Kidney (tissue), 14 donors: ENCODE data around the gene NPB. TPM values are rescaled to one million over a fixed set of nuclear protein-coding genes. Genes with fewer than 3 reads are reported as not detected.

ENCODE experiments used
- DNase-seq, 5 donors: peaks; one replicate each; pipeline ENCODE4 v3.0.0-alpha.2; 2013 to 2020
- FAIRE-seq: peaks from 2 replicates; lab custom pipeline; 2012; peaks lifted over from hg19 to GRCh38; lab: Jason Lieb, UNC
- H3K27ac ChIP-seq, 2 donors: one replicate each; pipeline ENCODE4 v1.7.0; 2013; ENCODE audit warnings: low read depth in 2 of 2, low read length in 2 of 2, inconsistent platforms in 1 of 2
- H3K27me3 ChIP-seq: one replicate; pipeline ENCODE4 v1.7.1; 2013; ENCODE audit warnings: low read length, inconsistent platforms; ENCODE audit not compliant: control insufficient read depth, insufficient read depth
- H3K36me3 ChIP-seq, 3 donors: one replicate each; pipeline versions ENCODE4 v1.7.0 to v1.7.1; 2013; ENCODE audit warnings: low read length in 3 of 3, control low read depth in 1 of 3, inconsistent platforms in 1 of 3; ENCODE audit not compliant: insufficient read depth in 3 of 3, control insufficient read depth in 2 of 3
- H3K4me1 ChIP-seq, 3 donors: one replicate each; pipeline versions ENCODE4 v1.7.0 to v1.7.1; 2013; ENCODE audit warnings: low read length in 3 of 3, inconsistent platforms in 1 of 3, low read depth in 1 of 3; ENCODE audit not compliant: control insufficient read depth in 2 of 3, insufficient read depth in 2 of 3
- H3K4me3 ChIP-seq, 3 donors: one replicate each; pipeline versions ENCODE4 v1.7.0 to v1.8.1; 2013; ENCODE audit warnings: low read length in 3 of 3, control low read depth in 1 of 3, inconsistent platforms in 1 of 3
- H3K9ac ChIP-seq, 3 donors: one replicate each; pipeline versions ENCODE4 v1.7.0 to v1.7.1; 2013; ENCODE audit warnings: low read length in 3 of 3, control low read depth in 1 of 3, inconsistent platforms in 1 of 3
- H3K9me3 ChIP-seq, 3 donors: one replicate each; pipeline versions ENCODE4 v1.7.0 to v1.7.1; 2013; ENCODE audit warnings: low read length in 3 of 3, control low read depth in 1 of 3, inconsistent platforms in 1 of 3; ENCODE audit not compliant: control insufficient read depth in 2 of 3, insufficient read depth in 1 of 3
- intact Hi-C: fragments of 100-400 bp; cut with DNase I; formaldehyde crosslinking; loops from one replicate; pipeline ENCODE4 v1.11.1; 2022
- polyA plus RNA-seq: library from polyadenylated mRNA; stranded (reverse); fragments of 350-450 nt; fragmentation: Illumina TruSeq; extraction: RNeasy Lipid Tissue Mini Kit (QIAGEN cat#74804); gene quantifications from one replicate; pipeline ENCODE4 v1.2.3, GENCODE V29; 2014; ENCODE audit warnings: low read depth, low replicate concordance; ENCODE audit not compliant: insufficient read depth
- total RNA-seq: library from RNA; stranded (reverse); fragmentation: NEBNext Ultra II Directional; extraction: Animal tissue kit (Norgen Biotek cat#: 25700); gene quantifications from one replicate; pipeline ENCODE4 v1.2.1, GENCODE V29; 2021
- TF ChIP-seq, protein P1 (sequence below): IDR thresholded peaks from 3 replicates; pipeline ENCODE4 v1.5.1; 2012; ENCODE audit warnings: mild to moderate bottlenecking, moderate library complexity, borderline replicate concordance; ENCODE audit not compliant: insufficient read depth; ENCODE audit errors: extremely low read depth
- donor health status: control.
- donor health status: control.
- donor health status: control.
- donor health status: control.
- donor health status: control.
- donor health status: DM: yes; HTN: yes; CAD: no.
- donor health status: Normal renal cell carcinoma (clear cell type).

NPB gene
- total and polyA plus RNA-seq, 2 donors from 2014 or later, result 0.66 to 1.4 TPM

DNA sequence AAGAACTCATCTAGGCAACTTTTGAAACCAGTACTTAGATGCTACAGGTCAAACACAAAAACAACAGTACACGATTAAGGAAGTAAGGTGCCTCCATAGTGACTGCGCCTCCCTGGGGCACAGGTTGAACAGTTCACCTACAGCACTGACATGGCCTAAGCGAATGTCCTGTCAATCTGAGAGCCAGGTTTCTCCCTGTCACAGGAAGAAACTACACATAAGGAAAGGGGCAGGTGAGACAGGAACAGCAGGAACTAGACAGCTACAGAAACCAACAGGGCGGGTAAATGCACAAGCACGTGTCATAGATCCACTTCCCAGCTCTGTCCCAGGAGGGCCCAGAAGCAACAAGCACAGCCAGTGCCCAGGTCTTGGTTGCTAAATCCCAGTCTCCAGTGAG is 22.9 kb upstream of the NPB start:
- DNase-seq (no peak), FAIRE-seq (no peak)
- Histone ChIP-seq H3K27ac (no peak overlapping the region), H3K4me3 (no peak overlapping the region), H3K4me1 (no peaks in the 10 kb centered on the region), H3K9ac (no peak overlapping the region), H3K9me3 (no peaks in the 10 kb centered on the region), H3K27me3 (no peaks in the 10 kb centered on the region), H3K36me3 (no peaks in the 10 kb centered on the region)
- TF ChIP-seq, protein P1, sequence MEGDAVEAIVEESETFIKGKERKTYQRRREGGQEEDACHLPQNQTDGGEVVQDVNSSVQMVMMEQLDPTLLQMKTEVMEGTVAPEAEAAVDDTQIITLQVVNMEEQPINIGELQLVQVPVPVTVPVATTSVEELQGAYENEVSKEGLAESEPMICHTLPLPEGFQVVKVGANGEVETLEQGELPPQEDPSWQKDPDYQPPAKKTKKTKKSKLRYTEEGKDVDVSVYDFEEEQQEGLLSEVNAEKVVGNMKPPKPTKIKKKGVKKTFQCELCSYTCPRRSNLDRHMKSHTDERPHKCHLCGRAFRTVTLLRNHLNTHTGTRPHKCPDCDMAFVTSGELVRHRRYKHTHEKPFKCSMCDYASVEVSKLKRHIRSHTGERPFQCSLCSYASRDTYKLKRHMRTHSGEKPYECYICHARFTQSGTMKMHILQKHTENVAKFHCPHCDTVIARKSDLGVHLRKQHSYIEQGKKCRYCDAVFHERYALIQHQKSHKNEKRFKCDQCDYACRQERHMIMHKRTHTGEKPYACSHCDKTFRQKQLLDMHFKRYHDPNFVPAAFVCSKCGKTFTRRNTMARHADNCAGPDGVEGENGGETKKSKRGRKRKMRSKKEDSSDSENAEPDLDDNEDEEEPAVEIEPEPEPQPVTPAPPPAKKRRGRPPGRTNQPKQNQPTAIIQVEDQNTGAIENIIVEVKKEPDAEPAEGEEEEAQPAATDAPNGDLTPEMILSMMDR, result no peak
- intact Hi-C loops, result no loop called here

DNA sequence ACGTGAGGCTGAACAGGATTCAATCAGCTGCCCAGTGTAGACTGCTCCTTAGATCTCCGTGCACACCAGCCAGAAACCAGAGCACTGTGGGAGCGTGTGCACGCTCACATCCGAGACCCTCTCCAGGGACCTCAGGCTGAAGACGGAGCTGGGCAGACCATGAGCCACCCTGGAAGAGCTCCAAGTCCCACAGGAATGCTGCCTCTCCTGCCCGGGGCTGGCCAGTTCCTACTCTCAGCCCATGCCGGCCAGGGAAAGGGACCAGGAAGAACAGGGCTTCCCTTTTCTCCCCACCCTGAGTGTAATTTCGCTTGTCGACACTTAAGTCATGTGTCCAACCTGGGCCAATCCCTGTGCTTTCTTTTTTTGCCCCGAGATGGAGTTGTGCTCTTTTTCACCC is 17.5 kb upstream of the NPB start:
- no peak for FAIRE-seq
- Histone ChIP-seq H3K9ac (no peak overlapping the region), H3K27me3 (no peaks in the 10 kb centered on the region), H3K27ac (no peak overlapping the region), H3K36me3 (peaks cover 0 to 22% (median 20%) of the 10 kb centered on the region in 3 donors), H3K9me3 (no peaks in the 10 kb centered on the region), H3K4me3 (no peak overlapping the region), H3K4me1 (peaks cover 0 to 5% (median 0%) of the 10 kb centered on the region in 3 donors)
- TF ChIP-seq, protein P1, result no peak
- no peak for DNase-seq
- intact Hi-C loops, result no loop called here

DNA sequence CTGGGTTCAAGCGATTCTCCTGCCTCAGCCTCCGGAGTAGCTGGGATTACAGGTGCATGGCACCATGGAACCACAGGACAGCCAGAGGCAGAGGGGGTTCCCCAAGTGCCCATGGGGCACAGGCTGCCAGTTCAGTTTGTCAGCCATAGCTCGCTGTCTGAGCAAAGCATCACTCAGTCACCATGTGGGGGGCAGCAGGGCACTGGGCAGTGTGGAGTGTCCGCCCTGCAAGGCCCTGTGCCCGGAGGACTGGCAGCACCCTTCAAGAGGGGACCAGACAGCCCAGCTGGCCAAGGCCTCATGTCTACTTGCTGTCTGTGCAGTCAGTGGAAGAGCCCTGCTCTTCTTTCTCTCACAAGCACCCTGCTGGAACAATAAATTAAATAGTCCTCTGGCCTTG is 17.1 kb upstream of the NPB start:
- FAIRE-seq (no peak), DNase-seq (no peak)
- Histone ChIP-seq H3K27ac (no peak overlapping the region), H3K4me3 (no peak overlapping the region), H3K36me3 (peaks cover 0 to 26% (median 24%) of the 10 kb centered on the region in 3 donors), H3K9me3 (no peaks in the 10 kb centered on the region), H3K4me1 (peaks cover 0 to 5% (median 0%) of the 10 kb centered on the region in 3 donors), H3K9ac (no peak overlapping the region), H3K27me3 (no peaks in the 10 kb centered on the region)
- intact Hi-C loops, result no loop called here
- TF ChIP-seq, protein P1, result no peak

DNA sequence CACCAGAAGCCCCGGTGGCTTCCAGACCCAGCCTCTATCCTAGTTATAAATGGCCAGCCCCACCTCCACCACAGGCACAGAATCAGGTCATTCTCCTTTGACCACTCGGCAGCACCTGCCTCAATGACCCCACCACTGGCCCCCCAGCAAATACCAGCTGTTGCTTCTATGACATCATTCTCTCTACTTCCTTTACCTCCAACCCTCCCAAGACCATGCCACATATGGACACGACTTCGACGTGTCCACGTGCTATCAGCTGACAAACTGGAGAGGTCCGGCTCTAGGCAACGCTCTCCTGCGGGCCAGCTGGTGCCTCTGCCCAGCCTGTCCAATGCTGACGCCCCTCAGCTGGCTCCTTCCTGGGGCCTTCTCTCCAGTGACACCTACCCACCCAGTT is 16.6 kb upstream of the NPB start:
- Histone ChIP-seq H3K27me3 (no peaks in the 10 kb centered on the region), H3K4me1 (peaks cover 0 to 8% (median 3%) of the 10 kb centered on the region in 3 donors), H3K27ac (peak overlapping the region in 1 of 2 donors; percentile 63), H3K9me3 (no peaks in the 10 kb centered on the region), H3K9ac (no peak overlapping the region), H3K36me3 (peaks cover 0 to 27% (median 24%) of the 10 kb centered on the region in 3 donors), H3K4me3 (no peak overlapping the region)
- TF ChIP-seq, protein P1, result no peak
- DNase-seq (no peak), FAIRE-seq (no peak)
- intact Hi-C loops, result no loop called here
